IPS DF 19.7 (cell line): ENCODE results near the gene CCDC91.

Experiments
- DNase-seq: peaks from one replicate; pipeline ENCODE4 v3.0.0-alpha.2; 2013; ENCODE audit warnings: low read depth, low spot score

CCDC91 gene

DNA sequence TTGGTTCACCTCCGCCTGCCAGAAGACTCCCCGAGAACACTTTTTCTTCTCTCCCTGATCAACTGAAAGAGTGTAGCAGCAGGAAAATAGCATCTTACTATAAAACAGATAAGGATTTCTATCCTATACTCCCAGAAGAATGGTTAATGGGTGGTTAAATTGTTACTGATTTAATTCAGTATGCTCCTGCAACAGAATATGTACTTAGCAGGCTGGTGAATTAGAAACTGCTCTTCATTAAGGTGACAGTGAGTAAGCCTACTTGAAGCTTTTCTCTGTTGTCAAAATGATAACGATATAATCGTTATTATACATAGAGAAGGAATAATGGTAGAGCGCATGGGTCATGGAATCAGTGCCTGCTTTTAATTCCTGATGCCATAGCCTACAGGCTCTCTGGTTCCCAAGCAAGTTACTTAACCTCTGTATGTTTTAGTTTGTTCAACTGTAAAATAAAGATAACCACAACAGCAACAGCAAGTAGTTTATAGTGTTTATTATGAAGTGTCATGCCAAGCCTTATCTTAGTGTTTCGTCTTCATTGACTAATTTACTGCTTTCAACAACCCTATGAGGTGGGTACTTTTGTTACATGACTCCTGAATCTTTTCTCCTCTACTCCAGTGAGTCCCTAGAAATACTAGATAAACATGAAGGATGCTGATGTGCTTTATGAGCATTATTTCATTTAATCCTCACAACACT, 392.6 kb downstream of the CCDC91 start:
- DNase-seq: no peak

DNA sequence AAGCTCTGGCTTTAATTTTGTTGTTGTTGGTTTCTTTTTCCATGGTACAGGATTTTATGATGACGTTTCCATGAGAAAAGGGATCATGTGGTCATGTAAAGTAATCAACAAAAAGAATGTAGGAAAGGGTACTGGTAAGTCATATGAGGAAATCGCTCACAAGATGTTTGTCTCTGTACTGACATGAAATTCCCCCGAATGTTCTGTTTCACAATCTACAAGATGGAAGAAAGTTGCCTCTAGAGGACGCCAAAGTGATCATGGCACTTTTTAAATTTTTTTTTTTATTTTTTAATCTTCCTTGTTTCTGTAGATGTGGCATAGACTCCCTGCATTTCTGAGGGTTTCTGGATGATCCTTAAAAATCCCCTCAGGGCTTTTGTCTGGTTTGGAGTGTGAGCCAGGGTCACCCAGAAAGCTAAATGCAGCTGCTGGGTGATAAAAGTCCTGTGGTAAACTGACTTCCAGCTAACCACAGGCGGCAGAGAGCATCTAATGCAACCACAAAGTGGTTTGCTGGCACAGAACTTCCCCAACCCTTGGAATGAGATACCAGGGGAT, 393.5 kb downstream of the CCDC91 start:
- no peak for DNase-seq

DNA sequence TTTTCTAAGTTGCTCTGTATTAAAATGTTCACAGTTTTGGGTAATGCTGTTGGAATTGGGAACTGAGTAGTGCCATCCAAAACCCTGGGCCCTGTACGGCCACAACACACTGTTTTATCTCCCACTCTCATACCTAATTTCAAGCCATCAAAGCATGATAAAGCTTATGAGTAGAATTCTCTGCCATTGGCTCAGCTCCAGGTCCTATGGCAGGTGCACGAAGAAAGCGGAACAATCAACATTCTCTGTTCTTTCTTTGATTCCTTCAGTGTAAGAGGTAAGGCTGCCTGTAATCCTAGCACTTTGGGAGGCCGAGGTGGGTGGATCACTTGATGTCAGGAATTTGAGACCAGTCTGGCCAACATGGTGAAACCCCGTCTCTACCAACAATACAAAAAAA, 394.9 kb downstream of the CCDC91 start:
- no peak for DNase-seq

DNA sequence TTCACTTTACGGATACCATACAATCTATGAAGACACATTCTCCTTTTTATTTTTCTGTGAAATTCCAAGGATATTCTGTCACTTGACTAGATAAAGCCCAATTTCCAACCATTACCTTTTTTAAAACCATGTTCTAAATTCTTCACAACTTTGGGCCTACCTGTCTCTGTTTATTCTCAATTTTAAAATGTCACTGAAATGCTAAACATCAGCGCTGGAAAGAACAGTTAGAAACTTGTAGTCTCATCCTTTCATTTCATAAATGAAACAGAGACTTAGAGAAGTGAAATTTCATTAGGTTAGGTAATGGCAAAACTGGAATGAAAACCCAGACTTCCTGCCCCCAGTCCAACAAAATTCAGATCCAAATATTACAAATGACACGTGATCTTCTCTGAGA, 396.2 kb downstream of the CCDC91 start:
- no peak for DNase-seq

DNA sequence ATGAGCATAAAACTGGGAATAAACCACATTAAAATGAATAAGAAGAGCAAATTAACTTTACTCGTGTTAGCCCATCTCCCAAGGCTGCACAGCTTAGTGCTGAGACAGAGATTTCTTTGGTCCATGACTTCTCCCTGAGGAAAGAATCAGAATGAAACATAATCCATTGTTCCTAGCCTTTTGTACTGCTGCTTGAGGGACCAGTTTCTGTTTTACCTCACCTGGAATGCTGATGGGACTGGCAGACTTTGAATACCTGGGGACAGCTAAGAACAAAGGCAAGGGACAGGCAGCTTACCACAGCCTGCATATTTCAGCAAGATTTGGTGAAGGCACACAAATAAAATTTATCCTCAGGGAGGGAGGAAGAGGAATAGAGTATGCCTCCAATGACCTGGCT, 401.6 kb downstream of the CCDC91 start:
- DNase-seq: no peak
